OCI-LY7 (cell line): Measurements from ENCODE around the gene ZNF124.

Source experiments
- EZH2phosphoT487 ChIP-seq: fragments of 200-600 bp; sonication (generic); IDR thresholded peaks from 2 replicates; pipeline ENCODE4 v1.6.1; 2018; ENCODE audit warnings: low read depth, borderline replicate concordance, mild to moderate bottlenecking, mixed run types, antibody characterized with exemption, low read length, moderate library complexity, mixed read lengths
- TF ChIP-seq, protein P1 (sequence below): fragments of 200-600 bp; sonication (generic); conservative IDR thresholded peaks from 2 replicates; pipeline ENCODE4 v1.5.1; 2014; ENCODE audit warnings: mild to moderate bottlenecking, antibody characterized with exemption, low read length, moderate library complexity, mixed read lengths

DNA sequence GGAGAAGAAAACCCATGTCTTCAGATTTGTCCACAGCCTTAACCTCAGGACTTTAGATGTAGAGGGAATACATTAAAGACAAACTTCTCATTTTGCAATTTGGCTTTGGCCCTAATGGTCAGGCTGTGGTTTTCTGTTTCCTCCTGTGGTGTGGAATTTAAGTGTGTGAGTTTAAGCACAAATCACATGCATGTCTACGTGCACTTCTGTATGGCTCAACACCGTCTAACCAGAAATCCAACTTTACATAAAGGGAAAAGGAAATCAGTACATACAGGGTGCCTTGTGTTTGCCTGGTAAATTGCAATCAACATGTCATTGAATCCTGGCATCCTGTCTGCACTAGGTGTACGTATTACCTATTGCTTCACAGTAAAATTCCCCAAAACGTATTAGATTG lies 1.2 kb upstream of the ZNF124 start:
- TF ChIP-seq, protein P1, sequence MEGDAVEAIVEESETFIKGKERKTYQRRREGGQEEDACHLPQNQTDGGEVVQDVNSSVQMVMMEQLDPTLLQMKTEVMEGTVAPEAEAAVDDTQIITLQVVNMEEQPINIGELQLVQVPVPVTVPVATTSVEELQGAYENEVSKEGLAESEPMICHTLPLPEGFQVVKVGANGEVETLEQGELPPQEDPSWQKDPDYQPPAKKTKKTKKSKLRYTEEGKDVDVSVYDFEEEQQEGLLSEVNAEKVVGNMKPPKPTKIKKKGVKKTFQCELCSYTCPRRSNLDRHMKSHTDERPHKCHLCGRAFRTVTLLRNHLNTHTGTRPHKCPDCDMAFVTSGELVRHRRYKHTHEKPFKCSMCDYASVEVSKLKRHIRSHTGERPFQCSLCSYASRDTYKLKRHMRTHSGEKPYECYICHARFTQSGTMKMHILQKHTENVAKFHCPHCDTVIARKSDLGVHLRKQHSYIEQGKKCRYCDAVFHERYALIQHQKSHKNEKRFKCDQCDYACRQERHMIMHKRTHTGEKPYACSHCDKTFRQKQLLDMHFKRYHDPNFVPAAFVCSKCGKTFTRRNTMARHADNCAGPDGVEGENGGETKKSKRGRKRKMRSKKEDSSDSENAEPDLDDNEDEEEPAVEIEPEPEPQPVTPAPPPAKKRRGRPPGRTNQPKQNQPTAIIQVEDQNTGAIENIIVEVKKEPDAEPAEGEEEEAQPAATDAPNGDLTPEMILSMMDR: no peak
- no peak for TF ChIP-seq EZH2phosphoT487
